GM21381 (cell line): Measurements from ENCODE around the gene UQCR10.

Source experiments
- ATAC-seq: cut with Tn5 transposase; IDR thresholded peaks from one replicate; pipeline ENCODE4 v1.9.1; 2021; ENCODE audit warnings: mild to moderate bottlenecking, moderate library complexity; ENCODE audit not compliant: unreplicated experiment

UQCR10 gene

DNA sequence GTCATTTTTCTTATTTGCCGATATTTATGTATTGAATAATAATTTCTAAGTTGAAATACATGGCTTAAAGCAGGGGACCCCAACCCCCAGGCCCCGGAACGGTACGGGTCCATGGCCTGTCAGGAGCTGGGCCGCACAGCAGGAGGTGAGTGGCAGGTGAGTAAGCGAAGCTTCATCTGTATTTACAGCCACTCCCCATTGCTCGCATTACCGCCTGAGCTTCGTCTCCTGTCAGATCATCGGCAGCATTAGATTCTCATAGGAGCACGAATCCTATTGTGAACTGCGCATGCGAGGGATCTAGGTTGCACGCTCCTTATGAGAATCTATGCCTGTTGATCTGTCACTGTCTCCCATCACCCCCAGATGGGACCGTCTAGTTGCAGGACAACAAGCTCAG is 4.9 kb upstream of the UQCR10 start:
- ATAC-seq: no peak

DNA sequence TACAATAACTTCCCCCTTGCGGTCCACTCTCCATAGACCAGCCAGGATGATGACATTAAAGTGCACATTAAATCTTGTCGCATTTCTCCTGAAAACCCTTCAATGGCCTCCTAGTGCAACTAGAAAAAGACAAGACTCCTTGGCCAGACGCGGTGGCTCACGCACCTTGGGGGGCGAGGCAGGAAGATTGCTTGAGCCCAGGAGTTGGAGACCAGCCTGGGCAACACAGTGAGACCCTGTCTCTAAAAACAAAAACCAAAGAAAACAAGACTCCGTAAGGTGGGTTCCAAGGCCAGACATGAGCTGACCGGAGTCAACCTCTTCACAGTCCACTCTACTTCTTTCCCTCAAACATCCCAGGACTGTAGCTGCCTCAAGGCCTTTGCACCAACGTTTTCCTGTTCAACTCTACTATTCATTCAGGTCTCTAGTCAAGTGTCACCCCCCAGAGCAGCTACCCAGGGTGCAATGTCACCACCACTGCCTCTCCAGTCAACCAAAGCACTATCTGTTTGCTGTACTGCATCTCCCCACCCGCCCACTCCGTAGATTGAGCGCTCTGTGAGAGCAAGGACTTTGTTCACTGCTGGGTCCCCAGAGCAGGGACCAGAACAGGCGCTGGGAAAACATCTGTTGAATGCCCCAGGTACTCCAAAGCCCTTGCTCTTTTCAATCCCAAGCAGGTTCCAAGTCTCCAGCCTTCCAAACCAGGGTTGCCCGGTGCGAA is 1.1 kb upstream of the UQCR10 start:
- peak; percentile 14 for ATAC-seq

DNA sequence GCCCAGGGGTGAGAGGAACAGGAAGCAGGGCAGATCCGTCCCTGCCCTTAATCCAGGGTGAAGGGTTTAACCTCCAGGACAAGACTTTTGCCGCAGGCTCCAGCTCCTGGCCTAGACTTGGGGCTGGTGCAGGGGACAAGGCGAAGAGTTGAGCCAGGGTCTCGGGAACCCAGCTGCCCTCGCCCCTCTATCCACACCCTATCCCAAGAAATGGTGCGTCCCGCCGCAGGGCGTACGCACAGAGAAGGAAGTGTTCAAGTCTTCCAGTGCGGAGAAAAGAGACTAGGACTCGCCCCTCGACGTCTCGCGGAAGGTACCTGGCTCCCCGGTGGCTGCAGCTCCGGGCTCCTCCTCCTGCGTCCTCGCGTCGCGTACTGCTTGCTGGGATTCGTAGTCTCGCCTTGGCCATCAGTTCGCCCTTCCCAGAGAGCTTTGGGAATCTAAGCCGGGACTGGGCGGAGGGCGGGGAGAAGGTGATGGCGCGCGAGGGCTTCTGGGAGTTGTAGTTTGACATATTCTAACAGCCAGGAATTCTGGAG is 468 bp upstream of the UQCR10 start, which contains the start of gene ZMAT5:
Gene ZMAT5 (minus strand): TSS at position 376 of the 539 bp plus-strand sequence. CDS start 18,463 bp downstream, outside the sequence.
- ATAC-seq: peak; percentile 88

DNA sequence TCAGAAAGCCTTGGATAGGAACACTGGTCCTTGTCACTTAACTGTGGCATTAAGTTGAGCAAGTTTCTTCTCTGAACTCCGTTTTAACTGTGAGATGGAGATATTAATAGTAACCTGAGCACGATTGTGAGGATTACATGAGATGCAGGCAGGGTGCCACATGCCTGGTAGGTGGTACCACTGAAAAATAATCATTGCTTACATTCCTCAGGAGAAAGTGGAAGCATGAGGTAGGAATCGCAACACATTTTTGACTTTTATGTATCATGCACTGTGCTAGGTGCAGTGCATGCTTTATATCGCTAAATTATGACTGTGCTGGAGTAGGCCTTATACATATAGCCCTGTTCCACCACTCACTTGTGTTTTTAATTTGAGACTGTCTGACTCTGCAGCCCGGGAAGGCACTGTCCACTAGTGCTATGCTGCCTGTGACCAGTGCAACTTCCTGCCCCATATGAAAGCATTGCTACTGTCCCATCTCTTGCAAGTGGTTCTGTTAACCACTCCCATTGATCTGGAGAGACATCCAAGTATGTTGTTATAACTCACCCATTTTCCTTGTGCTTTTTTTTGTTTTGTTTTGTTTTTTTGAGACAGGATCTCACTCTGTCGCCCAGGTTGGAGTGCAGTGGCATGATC is 1.0 kb downstream of the UQCR10 start:
- ATAC-seq: no peak

DNA sequence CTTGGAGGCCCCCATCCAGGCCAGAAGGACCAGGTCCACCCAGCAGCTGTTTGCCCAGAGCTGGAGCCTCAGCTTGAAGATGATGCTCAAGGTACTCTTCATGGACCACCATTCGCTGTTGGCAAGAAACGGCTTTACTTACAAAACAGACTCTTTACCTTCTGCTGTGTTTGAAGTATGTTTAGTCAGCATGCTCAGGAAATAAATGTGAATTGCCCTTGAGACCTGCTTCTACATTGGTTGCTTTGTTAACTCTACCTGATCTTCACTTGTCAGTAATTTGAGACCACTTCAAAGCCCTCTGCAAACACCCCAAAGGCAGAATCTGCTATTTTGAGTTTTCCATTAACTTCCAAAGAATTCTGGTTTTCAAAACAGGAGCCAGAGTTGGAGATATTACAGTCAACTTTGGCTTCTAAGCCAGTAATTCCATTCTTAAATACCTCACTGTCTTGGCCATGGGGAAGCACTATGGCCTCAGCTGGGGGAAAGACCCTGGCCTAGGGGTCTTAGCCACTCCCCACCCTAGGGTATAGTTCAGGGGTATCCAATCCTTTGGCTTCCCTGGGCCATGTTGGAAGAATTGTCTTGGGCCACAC is 2.7 kb downstream of the UQCR10 start:
- no peak for ATAC-seq

DNA sequence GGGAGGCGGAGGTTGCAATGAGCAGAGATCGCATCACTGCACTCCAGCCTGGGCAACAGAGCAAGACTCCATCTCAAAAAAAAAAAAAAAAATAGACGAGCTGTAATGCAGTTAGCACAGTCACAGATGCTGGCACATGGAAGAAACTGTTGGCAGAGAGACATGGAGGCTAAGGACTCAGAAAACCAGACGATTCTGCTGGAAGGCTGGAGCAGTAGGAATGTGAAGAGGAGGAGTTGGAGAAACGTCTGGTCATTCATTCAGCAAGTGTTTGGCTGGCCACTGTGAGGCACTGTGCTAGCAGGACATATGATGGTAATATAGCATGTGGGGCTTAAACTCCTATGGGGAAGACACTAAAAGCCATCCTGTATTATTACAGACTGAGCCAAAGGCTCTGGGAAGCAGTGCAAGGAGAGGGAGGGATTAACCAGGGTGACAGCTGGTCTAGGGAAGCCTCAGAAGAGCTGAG is 5.0 kb downstream of the UQCR10 start:
- ATAC-seq: no peak

DNA sequence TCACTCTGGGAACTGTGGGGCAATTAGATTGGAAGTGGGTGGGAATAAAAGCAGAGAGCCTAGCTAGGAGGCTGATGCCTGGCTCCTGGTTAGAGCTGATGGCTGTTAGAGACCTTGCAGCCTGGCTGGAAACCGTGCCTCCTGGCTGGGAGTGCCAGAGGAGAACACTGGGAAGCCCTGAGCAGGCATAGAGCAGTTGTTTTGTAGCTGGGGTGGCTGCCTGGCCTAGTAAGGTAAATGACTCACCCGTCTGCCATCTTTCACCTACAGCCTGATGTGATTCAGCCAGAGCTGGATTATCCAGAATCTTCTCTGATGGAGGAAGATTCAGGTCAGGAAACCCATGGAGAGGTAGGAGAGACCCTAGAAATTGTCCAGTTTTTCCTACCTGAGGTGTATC is 6.1 kb downstream of the UQCR10 start:
- no peak for ATAC-seq

DNA sequence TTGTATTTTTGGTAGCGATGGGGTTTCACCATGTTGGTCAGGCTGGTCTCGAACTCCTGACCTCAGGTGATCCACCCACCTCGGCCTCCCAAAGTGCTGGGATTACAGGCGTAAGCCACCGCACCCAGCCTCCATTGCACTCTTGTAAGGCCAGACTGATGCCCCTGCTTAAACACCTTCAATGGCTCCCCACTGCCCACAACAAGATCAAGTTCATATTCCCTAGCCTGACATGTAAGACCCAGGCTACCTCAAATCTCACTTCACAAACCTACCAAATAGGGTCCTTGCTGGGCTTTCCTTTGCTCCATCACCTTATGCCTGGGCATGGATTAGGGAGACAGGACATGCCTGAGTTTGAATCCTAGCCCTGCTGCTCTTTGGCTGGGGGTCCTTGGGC is 13.1 kb downstream of the UQCR10 start:
- no peak for ATAC-seq

DNA sequence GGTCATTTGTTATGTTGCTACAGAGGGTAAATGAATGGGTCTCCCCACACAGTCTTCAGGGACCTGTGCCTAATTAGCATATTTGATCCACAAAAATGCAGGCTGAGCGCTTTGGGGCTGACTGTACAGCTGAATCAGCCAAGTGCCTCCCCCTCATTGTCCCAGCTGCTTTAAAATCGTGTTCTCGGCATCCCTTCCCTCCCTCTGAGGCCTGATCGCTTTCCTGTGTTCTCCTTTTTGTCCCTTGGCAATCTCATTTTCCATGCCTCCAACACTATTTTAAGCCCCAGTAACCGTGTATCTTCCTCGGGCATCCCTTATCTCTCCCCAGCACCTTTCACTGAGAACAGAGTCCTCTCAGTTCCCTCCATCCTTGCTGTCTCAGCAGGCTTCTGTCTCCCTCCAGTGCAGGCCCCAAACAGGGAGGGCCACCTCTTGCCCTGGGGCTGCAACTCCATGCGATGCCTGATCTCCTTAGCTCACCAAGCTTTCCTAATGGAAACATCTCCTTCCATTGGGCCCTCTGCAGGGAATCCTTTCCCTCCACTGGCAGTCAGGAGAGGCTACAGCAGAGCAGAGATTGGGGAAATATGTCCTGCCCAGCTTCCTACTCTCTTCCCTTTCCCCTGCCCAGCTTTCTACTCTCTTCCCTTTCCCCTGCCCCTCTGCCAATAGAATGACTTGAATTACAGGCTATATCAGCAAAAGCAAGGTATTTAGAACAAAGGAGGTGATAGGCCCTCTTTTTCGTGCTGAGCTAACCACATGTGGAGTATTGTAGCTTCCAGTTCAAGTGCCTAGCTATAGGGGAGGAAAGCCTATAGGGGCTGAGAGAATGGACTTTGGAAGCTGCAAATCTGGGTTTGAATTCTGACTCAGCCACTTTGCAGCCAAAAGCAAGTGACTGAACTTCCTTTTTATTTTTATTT is 13.8 kb downstream of the UQCR10 start:
- ATAC-seq: no peak

DNA sequence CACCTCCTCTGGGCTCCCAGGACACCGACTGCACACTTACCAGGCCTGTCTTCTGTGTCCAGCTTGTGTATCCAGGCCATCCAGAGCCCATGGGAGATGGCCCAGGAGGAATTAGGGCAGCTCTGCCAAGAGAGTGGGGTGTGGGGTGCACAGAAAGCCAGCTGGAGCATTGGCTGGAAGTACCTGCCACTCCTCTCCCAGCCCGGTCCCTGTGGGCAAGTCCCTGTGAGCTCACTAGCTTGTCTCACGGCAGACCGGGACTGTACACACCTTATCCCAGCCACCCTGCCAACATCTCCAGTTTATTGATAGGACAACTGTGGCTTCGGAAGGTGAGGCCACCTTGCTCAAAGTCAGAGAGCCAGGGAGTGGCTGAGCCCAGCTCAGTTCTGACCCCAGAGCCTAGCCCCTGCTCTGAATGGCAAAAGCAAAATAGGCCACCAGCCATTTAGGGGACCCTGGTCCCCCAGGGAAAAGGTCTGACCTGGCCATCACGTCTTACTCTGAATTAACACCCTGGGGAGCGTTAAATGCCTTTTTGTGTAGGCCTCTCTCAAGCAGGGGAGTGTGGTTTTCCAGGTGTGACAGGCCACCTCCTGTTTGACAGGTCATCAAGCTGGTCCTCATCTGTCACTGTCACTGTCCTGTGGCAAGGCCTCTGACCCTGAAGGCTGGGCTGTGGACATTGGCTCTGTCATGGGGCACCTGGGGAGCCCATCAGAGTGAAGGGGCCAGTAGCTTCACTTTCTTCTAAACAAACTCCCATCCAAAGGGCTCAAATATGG is 15.1 kb downstream of the UQCR10 start:
- no peak for ATAC-seq

DNA sequence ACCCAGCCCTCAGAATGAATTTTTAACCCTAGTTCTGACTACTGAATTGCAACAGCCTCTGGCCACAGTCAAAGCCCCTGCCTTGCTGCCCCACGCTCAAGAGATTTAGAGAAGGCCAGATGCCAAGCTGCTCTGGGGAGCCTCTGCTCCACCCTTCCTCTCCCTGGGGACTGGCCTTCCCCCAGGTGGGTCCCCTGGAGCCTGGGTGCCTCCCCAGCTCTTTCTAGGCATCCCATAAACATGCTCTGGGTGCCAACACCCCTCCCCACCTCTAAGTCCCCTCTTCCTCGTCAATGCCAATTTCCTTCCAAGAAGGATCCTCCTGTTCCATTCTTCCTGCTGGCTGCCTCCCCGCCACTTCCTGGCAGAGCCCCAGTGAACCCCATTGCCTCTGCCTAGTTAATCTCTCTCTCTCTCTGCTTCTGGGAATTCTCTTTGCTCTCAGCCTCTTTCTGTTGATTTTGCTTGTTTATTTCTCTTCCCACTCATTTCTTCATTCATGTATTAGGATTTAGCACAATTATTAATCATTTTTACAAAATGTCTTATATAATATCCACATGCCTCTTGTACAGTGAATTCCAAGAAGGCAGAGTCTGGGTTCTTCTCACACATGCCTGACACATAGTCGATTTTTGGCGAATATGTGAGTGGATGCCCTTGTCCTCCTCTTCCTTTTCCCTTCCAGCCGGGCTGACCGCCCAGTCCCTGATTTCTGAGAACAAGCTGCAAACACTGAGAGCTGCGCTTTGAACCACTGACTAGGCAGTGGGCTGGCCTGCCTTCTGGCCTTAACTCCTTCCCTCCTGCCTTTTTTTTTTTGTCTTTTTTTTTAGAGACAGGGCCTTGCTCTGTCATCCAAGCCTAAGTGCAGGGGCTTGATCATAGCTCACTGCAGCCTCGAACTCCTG is 17.5 kb downstream of the UQCR10 start:
- ATAC-seq: no peak

DNA sequence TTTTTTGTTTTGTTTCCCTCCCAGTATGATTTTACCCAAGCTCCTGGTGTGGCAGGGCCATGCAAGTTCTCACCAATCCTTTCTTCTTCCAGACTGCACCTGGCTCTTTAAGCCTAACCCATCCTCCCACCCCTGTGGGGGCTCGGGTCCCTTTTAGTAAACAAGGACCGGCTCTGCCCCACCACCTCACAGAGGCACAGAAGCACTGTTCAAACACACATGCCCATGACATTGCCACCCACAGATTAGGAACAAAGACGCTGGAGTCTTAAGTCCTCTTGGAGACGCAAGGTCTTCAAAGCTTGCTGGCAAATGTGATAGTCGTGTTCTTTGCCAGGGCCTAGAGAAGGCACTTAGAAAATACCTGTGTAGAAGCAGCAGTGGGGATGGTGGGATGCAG is 18.9 kb downstream of the UQCR10 start:
- ATAC-seq: no peak

DNA sequence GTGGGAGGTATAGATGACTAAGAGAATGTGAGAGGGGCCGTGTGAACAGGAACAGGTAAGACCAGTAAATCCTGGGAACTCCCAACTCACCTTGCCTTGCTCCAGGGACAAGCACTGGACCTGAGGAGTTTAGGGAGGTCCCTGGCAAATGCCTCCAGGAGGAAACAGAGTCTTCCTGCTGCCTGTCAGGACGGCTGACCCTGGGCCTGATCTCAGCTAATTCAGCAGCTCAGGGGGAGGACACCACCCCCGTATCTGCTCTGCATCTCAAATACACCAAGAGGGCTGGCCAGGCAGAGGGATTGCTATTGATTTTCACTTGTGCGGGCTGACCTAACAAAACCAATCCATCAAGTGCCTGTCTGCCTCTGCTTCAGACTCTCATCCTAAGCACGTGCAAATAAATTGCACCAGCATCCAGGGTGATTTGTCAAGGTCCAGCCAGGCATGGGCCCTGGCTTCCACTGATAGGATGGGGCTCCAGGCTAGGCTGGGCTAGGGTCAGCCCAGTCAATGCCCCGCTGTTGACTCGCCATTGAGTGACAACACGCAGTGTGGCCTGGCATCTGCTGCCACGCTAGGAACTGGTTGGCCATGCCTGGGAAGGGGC is 20.3 kb downstream of the UQCR10 start:
- no peak for ATAC-seq

DNA sequence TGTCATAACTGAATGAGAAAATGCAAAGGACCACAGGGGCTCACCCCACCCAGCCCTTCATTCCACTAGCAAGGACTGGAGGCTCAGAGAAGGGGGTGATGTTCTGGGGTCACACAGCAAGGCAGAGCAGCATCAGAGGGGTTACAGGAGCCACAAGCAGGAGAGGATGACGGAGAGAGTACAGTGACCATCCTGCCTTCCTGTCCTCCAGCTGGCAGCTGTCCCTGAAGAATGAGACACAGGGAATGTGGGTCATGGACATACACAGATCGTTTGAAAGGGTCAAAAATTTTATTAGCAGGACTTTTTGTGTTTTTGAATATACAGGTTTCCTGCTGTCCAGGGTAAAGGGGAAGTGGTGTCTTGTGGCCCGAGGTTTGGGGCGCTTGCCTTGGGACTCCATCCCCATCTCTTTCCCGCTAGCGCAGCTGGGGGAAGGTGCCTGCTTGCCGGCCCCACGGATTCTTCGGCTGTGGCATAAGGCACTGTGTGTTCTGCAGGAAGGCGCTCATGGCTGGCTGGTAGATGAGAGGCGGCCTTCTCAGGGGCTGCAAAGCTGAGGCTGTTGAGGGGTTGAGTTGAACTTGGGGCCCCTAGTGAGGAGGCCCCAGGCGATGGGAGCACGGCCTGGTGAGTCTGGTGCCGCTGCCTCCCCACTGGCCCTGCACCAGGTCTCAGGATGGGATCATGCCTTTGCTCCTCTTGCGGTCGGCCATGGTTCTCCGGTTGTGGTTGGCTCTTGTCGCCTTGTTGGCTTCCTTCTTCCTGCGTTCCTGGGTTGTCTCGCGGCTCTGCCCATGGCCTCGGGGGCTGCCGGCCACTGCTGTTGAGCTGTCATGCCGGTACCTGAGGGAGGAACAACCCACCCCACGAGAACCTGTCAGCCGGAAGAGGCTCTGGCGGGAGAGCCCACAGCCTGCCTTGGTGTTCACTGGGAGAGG is 21.4 kb downstream of the UQCR10 start:
- no peak for ATAC-seq

DNA sequence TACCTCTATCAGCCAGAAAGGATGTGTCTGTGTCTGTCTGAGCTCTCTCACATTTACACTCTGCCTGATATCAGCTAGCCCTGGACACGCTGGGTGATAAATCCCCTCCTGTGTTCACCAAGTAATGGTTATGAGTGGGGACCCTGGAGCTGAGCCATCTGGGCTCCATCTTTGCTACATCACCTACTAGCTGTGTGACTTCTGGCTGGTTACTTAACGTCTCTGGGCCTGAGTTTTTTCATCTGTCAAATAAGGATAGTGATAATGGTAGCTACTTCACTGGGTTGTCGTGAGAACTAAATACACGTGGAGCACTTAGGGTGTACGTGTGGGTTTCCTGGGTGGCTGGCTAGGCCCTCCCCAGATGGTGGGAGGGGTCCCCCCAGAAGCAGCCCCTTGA is 22.9 kb downstream of the UQCR10 start:
- no peak for ATAC-seq

DNA sequence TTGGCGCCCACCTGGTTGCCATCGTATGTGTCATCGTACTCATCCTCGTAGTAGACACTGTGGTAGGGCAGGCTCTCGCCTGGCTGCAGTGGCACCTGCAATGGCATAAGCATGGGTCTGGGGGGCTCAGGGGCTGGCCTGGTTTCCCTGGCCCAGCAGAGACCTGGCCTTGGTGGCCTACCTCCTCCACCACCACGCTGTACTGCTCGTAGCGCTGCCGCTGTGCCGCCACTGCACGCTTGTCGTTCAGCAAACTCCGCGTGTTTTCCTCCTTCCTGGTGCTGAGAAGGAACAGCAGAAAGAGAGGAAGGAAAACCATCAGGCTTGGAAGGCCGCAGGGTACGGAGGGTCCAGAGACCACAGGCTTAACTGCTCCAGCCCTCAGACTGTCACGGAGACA is 26.2 kb downstream of the UQCR10 start:
- no peak for ATAC-seq

DNA sequence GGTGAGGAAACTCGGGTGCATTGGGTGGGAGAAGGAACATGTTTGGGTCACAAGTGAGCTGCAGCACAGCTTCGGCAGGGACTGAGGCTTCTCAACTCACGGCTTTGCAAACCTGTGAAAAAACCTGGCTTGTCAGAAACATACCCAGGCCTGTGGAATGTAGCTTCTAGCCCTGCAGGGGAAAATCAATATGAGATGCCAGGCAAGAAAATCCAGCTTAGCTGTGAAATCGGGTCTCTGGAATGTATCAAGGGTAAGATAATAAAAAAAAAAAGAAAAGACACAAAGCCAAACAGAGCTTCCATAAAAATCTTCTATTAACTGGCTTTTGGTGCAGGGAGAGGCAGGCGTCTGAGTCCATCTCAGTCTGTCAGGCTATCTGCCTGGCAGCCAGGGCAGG is 28.5 kb downstream of the UQCR10 start:
- ATAC-seq: no peak
